HepG2 (cell line): ENCODE measurements around the gene ZNF771. TPM values are rescaled to one million over a fixed set of nuclear protein-coding genes. Genes with fewer than 3 reads are reported as not detected.

ENCODE experiments used
- ATF1 ChIP-seq: IDR thresholded peaks from 2 replicates; pipeline ENCODE4 v1.6.1; 2016; ENCODE audit warnings: mild to moderate bottlenecking, control low read depth
- BCL6 ChIP-seq: IDR thresholded peaks from 2 replicates; pipeline ENCODE4 v1.6.1; 2016; ENCODE audit warnings: missing genetic modification reagents, missing compliant biosample characterization
- CREM ChIP-seq, 2 experiments: sonication (generic) in 1 of 2; formaldehyde crosslinking in 1 of 2; IDR thresholded peaks; 2 replicates each; pipeline versions ENCODE4 v1.4.0 to v1.6.1; 2016 to 2020; ENCODE audit warnings: antibody characterized with exemption in 1 of 2, mild to moderate bottlenecking in 1 of 2, missing genetic modification reagents in 1 of 2
- GABPA ChIP-seq, 2 experiments: IDR thresholded peaks; 2 replicates each; pipeline ENCODE4 v1.6.1; 2011 to 2016; ENCODE audit warnings: low read depth in 2 of 2, low read length in 1 of 2, missing biosample characterization in 1 of 2, missing genetic modification characterization in 1 of 2
- KDM5A ChIP-seq: fragments of 200-600 bp; sonication (generic); IDR thresholded peaks from 2 replicates; pipeline ENCODE4 v1.7.0; 2018; ENCODE audit warnings: antibody characterized with exemption, mild to moderate bottlenecking, low read length, borderline replicate concordance
- MAF1 ChIP-seq: sonication (generic); formaldehyde crosslinking; IDR thresholded peaks from 2 replicates; pipeline ENCODE4 v1.5.0; 2020; ENCODE audit warnings: missing genetic modification reagents, borderline replicate concordance
- PLSCR1 ChIP-seq: sonication (generic); formaldehyde crosslinking; IDR thresholded peaks from 2 replicates; pipeline ENCODE4 v1.5.0; 2020; ENCODE audit warnings: missing genetic modification reagents, mild to moderate bottlenecking, borderline replicate concordance
- POLR2A ChIP-seq, 2 experiments: IDR thresholded peaks; 2 replicates each; pipeline ENCODE4 v1.6.1; 2011; ENCODE audit warnings: low read depth in 2 of 2, low read length in 2 of 2, mild to moderate bottlenecking in 1 of 2, moderate library complexity in 1 of 2; ENCODE audit not compliant: insufficient read depth in 1 of 2
- PRPF4 ChIP-seq: fragments of 200-400 bp; formaldehyde crosslinking; IDR thresholded peaks from 2 replicates; pipeline ENCODE4 v1.6.1; 2016; ENCODE audit warnings: low read length, low read depth; ENCODE audit not compliant: poor library complexity, severe bottlenecking
- TGIF2 ChIP-seq: IDR thresholded peaks from 2 replicates; pipeline ENCODE4 v1.6.1; 2016; ENCODE audit warnings: control low read depth, missing compliant biosample characterization
- ZFAT ChIP-seq: sonication (generic); formaldehyde crosslinking; conservative IDR thresholded peaks from 2 replicates; pipeline ENCODE4 v1.8.1; 2023; ENCODE audit warnings: missing genetic modification reagents, inconsistent platforms
- ZNF235 ChIP-seq: sonication (generic); formaldehyde crosslinking; IDR thresholded peaks from 2 replicates; pipeline ENCODE4 v1.8.1; 2023; ENCODE audit warnings: mild to moderate bottlenecking, missing genetic modification reagents, borderline replicate concordance
- ZNF274 ChIP-seq: sonication (generic); formaldehyde crosslinking; IDR thresholded peaks from 2 replicates; pipeline ENCODE4 v1.5.1; 2020; ENCODE audit warnings: mild to moderate bottlenecking, missing genetic modification reagents
- ZNF292 ChIP-seq: sonication (generic); formaldehyde crosslinking; IDR thresholded peaks from 2 replicates; pipeline ENCODE4 v1.8.1; 2022; ENCODE audit warnings: mild to moderate bottlenecking, low read depth, missing genetic modification reagents, borderline replicate concordance
- ZNF646 ChIP-seq: sonication (generic); formaldehyde crosslinking; IDR thresholded peaks from 2 replicates; pipeline ENCODE4 v1.9.0; 2021; ENCODE audit warnings: mild to moderate bottlenecking, missing genetic modification reagents
- ZNF652 ChIP-seq: IDR thresholded peaks from 2 replicates; pipeline ENCODE4 v1.6.1; 2016; ENCODE audit warnings: low read depth, borderline replicate concordance
- ZSCAN20 ChIP-seq: sonication (generic); formaldehyde crosslinking; IDR thresholded peaks from 2 replicates; pipeline ENCODE4 v1.4.0; 2020; ENCODE audit warnings: missing genetic modification reagents, mild to moderate bottlenecking, borderline replicate concordance
- polyA plus RNA-seq, 8 experiments: library from polyadenylated mRNA; depleted of rRNA in 3 of 8; stranded (reverse) in 7 of 8; unstranded in 1 of 8; fragments of >200 nt; fragmentation: Illumina TruSeq in 4 of 8; extraction: Trizol in 4 of 8; gene quantifications; 2 replicates each; pipeline versions ENCODE4 v1.2.1 to v1.2.3, GENCODE V29; 2011 to 2016; ENCODE audit warnings: low read depth in 4 of 8, missing spikeins in 1 of 8, mixed read lengths in 1 of 8; ENCODE audit not compliant: insufficient read depth in 1 of 8
- total RNA-seq, 5 experiments: library from RNA; depleted of rRNA; stranded (reverse); fragments of >200 nt; fragmentation: Illumina TruSeq; extraction: Trizol; gene quantifications; 2 replicates each; pipeline ENCODE4 v1.2.3, GENCODE V29; 2016; ENCODE audit warnings: low read depth in 1 of 5
- TF ChIP-seq, protein P1 (sequence below): sonication (generic); formaldehyde crosslinking; IDR thresholded peaks from 2 replicates; pipeline ENCODE4 v1.8.1; 2023; ENCODE audit warnings: mild to moderate bottlenecking, missing genetic modification reagents
- TF ChIP-seq, protein P2 (sequence below): sonication (generic); formaldehyde crosslinking; IDR thresholded peaks from 2 replicates; pipeline ENCODE4 v1.8.0; 2022; ENCODE audit warnings: mild to moderate bottlenecking, missing genetic modification reagents; ENCODE audit not compliant: insufficient replicate concordance

ZNF771 gene
- total and polyA plus RNA-seq, 2 of the 13 experiments (the other 11 are each of a cell fraction or from before 2014, with no cell fraction given) = 5.0 to 11.8 TPM

DNA sequence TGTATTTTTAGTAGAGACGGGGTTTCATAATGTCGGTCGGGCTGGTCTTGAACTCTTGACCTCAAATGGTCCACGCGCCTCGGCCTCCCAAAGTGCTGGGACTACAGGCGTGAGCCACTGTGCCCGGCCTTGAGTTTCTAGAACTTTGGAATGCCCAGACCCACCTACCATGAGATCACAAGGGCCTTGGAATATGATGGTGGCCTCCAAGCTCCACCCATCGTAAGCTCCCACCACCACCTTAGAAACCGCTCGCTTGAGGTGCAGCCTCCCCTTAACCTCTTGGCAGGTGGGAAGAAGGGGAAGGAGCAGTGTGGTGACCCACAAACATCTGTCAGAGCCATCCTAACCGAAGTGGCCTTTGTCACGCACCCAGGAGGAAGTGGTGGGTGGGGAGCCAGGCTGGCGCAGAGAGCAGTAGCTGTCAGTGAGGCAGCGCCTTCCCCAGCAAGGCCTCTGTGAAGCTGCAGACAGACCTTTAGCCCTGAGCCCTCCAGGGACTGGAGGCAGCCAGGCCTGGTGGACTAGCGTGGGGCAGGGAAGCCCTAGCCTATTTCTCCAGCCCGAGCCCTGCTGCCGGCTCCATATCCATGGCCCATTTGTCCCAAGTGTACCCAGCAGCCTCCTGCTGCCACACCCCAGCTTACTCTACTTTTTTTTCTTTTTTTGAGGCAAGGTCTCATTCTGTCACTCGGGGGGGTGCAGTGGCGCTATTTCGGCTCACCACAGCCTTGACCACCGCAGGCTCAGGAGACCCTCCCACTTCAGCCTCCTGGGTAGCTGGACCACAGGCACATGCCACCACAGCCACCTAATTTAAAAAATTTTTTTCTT is 51.4 kb downstream of the ZNF771 start (continued):
- no peak for TF ChIP-seq PLSCR1 (CRISPR knock-in tag)
- peak; percentile 73 for TF ChIP-seq ZNF646 (CRISPR knock-in tag)
- TF ChIP-seq CREM (IDR thresholded peaks at IDR 0.05) = peak; percentile 40; the same call in 1 of the 2 replicates
- no peak for TF ChIP-seq CREM (CRISPR knock-in tag; IDR thresholded peaks at IDR 0.05)
- no peak for TF ChIP-seq TGIF2 (CRISPR knock-in tag)
- TF ChIP-seq POLR2A (IDR thresholded peaks at IDR 0.05; ENCODE audit: insufficient read depth in 1 of 2, low read depth in 2 of 2, low read length in 2 of 2) = peak; percentile 55 to 66; a peak in 3 of 4 replicates
- no peak for TF ChIP-seq ZFAT
- TF ChIP-seq BCL6 (CRISPR knock-in tag) = peak; percentile 40
- TF ChIP-seq KDM5A = no peak
- TF ChIP-seq PRPF4 = no peak
- no peak for TF ChIP-seq MAF1 (CRISPR knock-in tag)
- peak; percentile 95; the same call in 1 of the 2 replicates for TF ChIP-seq ZNF274 (CRISPR knock-in tag)
- TF ChIP-seq ZSCAN20 (CRISPR knock-in tag) = no peak
- TF ChIP-seq ZNF652 = 0 out of 2 replicates have a peak, but pooled peaks have one; percentile 17
- TF ChIP-seq ZNF292 (CRISPR knock-in tag) = peak; percentile 99
- TF ChIP-seq, protein P1, sequence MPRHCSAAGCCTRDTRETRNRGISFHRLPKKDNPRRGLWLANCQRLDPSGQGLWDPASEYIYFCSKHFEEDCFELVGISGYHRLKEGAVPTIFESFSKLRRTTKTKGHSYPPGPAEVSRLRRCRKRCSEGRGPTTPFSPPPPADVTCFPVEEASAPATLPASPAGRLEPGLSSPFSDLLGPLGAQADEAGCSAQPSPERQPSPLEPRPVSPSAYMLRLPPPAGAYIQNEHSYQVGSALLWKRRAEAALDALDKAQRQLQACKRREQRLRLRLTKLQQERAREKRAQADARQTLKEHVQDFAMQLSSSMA (CRISPR knock-in tag) = peak; percentile 43; the same call in 1 of the 2 replicates
- TF ChIP-seq ATF1 (CRISPR knock-in tag) = no peak
- TF ChIP-seq, protein P2, sequence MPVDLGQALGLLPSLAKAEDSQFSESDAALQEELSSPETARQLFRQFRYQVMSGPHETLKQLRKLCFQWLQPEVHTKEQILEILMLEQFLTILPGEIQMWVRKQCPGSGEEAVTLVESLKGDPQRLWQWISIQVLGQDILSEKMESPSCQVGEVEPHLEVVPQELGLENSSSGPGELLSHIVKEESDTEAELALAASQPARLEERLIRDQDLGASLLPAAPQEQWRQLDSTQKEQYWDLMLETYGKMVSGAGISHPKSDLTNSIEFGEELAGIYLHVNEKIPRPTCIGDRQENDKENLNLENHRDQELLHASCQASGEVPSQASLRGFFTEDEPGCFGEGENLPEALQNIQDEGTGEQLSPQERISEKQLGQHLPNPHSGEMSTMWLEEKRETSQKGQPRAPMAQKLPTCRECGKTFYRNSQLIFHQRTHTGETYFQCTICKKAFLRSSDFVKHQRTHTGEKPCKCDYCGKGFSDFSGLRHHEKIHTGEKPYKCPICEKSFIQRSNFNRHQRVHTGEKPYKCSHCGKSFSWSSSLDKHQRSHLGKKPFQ (CRISPR knock-in tag) = peak; percentile 75
- TF ChIP-seq ZNF235 (CRISPR knock-in tag) = peak; percentile 93; the same call in 1 of the 2 replicates
- TF ChIP-seq GABPA (IDR thresholded peaks at IDR 0.05; ENCODE audit: low read depth, low read length) = no peak
- TF ChIP-seq GABPA (CRISPR knock-in tag; IDR thresholded peaks at IDR 0.05; ENCODE audit: low read depth) = peak; percentile 40
